GM21528 (cell line): ENCODE measurements around the gene EDEM1.
"Not testable (repeated sequence)": the region's sequence is repeated elsewhere in the genome, so short reads cannot be mapped to it uniquely, and the experiment has no call there.

Source experiments
- ATAC-seq: cut with Tn5 transposase; IDR thresholded peaks from one replicate; pipeline ENCODE4 v1.9.1; 2021; ENCODE audit warnings: mild to moderate bottlenecking, moderate library complexity; ENCODE audit not compliant: unreplicated experiment, low FRiP score

EDEM1 gene

GRCh38 chr3:5227812-5228211 lies 40.3 kb downstream of the EDEM1 start:
- no peak for ATAC-seq

DNA sequence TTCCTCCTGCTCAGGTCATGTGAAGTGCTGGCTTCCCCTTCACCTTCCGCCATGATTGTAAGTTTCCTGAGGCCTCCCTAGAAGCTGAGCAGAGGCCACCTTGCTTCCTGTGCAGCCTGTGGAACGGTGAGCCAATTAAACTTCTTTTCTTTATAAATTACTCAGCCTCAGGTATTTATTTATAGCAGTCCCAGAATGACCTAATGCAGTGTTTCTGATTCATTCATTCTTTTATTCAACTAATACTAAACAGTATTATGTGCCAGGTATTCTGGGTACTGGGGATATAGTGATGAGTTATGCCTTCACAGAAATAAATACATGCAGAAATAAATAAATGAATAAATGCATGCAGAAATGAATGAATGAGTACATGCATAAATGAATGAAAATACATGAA lies 41.9 kb downstream of the EDEM1 start:
- no peak for ATAC-seq

- no peak for ATAC-seq
These were observed 43.6 kb downstream of the EDEM1 start for GRCh38 chr3:5231074-5231473.

GRCh38 chr3:5231487-5231886 lies 44.0 kb downstream of the EDEM1 start:
- no peak for ATAC-seq

DNA sequence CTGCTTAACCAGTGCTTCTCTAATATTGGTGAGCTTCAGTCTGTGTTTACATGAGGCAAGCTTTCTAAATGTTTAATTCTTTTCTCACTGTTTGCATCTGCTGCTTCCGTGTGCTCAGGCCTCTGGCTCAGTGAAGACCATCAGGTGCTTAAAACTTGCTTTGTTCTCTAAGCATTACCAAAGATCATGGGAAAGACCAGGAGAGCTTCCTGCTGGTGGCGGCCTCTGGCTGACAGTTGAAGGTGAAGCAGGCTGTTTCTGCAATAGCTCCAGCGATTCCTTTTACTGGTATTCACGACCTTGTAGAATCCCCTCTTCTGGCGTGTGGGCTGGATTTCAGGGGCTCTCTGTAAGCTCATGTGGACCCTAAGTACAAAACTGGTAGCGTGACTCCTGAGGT lies 45.1 kb downstream of the EDEM1 start:
- ATAC-seq = no peak

- ATAC-seq = no peak
These were observed 45.5 kb downstream of the EDEM1 start for GRCh38 chr3:5233026-5233425.

GRCh38 chr3:5235655-5236054 lies 48.1 kb downstream of the EDEM1 start:
- no peak for ATAC-seq

DNA sequence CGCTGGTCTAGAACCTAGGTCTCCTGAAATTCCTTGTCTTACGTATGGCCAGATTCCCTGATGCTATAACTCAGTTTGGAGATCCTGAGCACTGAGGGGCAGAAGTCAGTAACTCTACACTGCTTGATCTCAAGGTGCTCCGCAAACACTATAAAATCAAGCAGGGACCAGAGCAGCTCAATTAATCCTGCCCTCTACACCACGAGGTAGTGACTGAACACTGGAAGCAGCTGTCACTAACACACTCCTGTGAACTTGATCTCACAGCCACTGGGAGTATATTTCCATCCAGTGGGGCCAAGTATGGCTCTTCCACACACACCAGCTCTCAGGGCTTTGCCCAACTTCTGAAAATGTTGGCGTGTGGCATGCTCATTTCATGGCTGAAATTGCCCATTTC lies 51.0 kb downstream of the EDEM1 start:
- no peak for ATAC-seq

DNA sequence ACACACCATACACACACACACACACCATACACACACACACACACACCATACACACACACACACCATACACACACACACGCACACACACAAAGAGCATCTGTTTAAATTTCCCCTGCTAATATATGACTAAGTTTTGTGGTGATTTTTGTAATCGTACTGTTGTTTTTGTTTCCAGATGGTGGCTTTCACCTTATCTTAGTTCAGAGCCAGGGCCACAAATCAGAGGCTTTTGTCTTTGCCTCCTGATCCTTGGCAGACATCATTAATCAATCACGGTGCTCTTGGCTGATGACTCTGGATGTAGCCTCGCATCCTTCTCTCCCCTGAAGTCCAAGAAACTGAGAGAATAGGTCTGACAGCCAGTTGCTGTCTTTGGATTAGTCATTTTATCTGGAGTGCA lies 52.1 kb downstream of the EDEM1 start:
- no peak for ATAC-seq

GRCh38 chr3:5240740-5241139 lies 53.2 kb downstream of the EDEM1 start:
- ATAC-seq = no peak

GRCh38 chr3:5242785-5243184 lies 55.3 kb downstream of the EDEM1 start:
- not testable (repeated sequence) for ATAC-seq

DNA sequence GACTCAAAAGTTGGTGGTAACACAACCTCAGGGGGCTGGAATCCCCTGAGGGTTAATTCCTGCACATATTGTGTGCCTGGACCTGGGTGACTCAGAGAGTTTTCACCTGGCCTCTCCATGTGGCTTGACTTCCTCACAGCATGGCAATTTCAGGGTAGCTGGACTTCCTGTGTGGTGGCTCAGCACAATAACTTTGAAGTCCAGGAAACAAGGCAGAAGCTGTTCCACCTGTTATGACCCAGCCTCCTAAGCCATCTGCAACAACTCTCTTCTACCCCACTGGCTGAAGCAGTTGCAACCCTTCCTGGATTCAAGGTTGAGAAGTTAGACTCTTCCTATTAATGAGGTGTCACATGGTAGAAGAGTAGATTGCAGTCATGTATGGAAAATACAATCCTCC lies 58.4 kb downstream of the EDEM1 start:
- no peak for ATAC-seq

DNA sequence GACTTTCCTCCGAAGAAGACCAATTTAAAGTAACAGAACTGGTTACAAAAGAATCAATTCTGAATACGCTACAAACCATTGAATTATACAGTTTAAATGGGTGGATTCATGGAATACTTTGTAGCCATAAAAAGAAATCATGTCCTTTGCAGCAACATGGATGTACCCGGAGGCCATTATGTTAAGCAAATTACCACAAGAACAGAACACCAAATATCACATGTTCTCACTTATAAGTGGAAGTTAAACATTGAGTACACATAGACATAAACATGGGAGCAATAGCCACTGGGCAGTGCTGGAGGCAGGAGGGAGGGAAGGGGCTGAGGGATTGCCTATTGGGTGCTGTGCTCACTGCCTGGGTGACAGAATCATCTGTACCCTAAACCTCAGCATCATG lies 61.3 kb downstream of the EDEM1 start:
- ATAC-seq = no peak

GRCh38 chr3:5250467-5251195 lies 63.1 kb downstream of the EDEM1 start:
- no peak for ATAC-seq

- no peak for ATAC-seq
These were observed 63.7 kb downstream of the EDEM1 start for GRCh38 chr3:5251196-5251583.

GRCh38 chr3:5252131-5252530 lies 64.6 kb downstream of the EDEM1 start:
- ATAC-seq = no peak

- ATAC-seq = no peak
These were observed 67.0 kb downstream of the EDEM1 start for GRCh38 chr3:5254281-5255048.

GRCh38 chr3:5255404-5256344 lies 68.2 kb downstream of the EDEM1 start:
- no peak for ATAC-seq

DNA sequence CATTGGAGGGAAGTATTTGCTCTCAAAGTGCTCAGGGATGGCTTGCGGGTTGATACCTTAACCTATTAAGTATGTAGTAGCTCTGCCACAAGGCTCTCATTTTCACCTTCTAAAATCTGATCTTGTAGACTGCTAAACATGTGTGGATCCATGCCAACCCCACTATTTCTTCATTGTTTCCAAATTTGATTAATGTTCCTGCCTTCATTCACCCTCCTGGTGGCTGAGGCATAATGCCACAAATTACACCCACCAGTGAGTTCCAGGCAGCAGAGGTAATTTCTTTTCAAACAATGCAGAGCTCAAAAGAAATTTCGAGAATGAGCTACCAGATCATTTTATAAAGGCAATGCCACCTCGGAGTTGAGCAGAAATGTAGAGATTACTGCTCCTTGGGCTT lies 71.0 kb downstream of the EDEM1 start:
- no peak for ATAC-seq

GRCh38 chr3:5260992-5261501 lies 73.5 kb downstream of the EDEM1 start:
- ATAC-seq = no peak

DNA sequence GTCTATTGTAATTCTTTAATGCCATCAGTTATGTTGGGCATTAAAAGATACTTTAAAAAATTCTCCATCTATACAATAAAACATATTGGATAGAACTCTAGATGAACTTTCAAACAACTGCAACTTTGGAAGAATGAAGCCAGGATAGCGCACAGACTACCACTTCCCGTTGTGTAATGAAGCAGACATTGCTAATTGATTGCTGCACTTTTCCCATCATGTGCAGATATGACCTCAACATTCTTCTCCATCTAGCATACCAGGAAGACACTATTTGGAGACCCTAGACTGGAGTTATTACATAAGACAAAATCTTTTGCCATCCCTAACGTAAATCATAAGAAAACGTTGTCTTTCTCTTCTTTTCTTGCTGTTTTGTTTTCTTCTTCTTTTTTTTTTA lies 75.0 kb downstream of the EDEM1 start:
- ATAC-seq = no peak
